Fibroblast of skin of right quadriceps (primary cell): Measurements from ENCODE around the gene L3MBTL4.
"Not testable (repeated sequence)": the region's sequence is repeated elsewhere in the genome, so short reads cannot be mapped to it uniquely, and the experiment has no call there.

ENCODE experiments used
- DNase-seq: peaks from one replicate; pipeline ENCODE4 v3.0.0-alpha.2; 2013

The L3MBTL4 gene

DNA sequence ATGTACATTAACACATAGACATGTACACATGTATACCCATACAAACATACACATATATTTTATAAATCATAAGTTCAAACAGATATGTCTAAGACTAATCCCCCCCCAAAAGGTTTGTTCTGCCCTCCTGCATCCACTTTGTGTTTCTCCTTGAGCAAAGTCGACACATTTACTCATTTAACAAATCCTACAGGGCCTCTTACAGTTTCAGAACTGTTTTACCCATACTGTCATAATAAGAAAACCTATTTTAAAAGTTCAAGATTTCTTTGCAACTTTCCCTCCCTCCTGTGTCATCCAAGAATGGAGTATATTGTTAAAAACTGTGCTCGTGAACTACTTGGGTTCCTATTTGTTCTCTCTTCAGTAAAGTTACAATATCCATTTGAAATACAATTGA, 166.7 kb downstream of the L3MBTL4 start:
- DNase-seq, result no peak

DNA sequence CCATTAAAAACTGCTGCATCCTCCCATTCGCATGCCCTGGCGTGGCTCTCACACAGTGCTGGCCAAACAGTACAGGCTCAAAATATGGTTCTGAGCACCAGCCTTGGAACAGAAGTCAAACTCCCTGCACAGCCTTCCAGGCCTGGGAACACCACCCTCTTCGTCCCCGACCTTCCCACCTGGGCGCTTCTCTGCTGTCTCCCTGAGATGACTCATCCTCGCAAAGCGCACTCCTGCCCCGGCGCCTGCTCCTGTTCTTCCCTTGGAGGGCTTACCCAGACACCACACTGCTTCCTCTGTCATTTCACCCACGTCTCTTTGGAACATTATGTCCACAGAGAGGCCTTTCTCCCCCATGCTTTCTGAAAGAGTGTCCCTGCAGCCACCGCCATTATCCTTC, 172.7 kb downstream of the L3MBTL4 start:
- no peak for DNase-seq

DNA sequence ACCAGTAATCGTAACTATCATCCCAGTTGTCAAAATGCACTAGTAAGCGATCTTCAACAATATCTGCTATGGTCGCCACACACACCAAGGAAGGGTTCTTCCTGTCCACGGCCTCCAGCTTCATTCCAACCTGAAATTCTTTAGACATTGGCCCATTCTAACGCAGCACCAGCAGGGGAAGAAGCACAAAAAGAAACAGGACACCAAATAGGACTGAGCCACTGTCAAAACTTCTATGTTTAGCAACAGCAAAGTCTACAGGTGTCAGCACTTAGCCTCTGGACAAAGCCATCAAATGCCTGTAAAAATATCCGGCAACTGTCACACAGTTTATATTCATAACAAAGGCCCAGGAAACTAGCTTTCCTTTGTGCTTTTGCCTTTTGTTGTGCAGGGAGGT, 175.0 kb downstream of the L3MBTL4 start:
- DNase-seq, result no peak

DNA sequence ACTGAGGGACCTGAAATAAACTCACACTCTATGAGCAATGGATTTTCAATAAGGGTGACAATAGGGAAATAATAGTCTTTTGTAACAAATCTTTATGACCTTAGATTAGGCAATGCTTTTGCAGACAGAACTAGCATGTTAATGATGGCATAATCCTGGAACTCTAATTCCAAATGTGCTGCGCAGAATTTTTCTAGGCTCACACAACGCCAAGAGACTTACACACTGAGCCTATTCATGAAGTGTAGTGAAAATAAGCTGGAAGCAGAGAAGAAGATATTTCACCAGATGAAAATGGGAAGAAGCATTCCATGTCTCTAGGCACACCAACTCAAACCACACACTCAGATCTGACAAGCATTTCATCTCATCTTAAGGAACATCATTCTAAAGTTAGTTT, 178.5 kb downstream of the L3MBTL4 start:
- DNase-seq, result no peak

DNA sequence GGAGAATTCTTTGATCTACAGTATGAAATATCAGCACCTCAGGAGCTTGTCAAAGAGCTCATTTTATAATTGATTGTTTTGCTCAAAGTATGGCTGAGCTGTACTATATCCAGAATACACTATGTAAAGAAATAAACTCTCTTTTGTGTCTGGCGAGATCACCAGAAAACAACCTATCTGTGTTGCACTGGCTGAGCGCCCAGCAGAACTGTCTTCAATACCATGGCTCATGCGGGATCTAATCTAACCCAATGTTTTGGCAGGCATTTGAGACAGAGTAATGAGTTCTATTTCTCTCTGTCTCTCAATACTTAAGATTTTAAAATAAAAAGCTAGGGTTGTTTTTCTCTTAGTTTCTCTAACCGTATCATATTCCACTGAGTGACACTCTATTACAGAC, 192.4 kb downstream of the L3MBTL4 start:
- DNase-seq, result no peak

DNA sequence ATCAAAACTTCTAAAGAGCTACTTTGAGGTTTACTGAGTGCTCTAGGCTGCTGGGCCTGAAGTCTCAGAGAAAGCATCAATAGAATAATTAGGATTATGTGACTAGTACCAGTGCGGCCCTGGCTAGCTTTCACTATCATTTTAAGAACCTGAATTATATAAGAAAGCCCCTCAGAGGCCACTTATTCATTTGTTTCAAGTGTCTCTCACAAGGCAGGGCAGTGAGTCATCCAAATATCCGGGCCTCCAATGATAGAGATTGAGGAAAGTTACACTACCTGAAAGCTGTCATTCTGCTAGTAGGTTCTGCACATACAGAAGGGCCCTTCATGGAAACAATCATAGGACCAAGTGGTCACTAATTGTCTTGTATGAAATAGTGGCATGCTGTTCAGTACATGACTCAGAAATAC, 193.1 kb downstream of the L3MBTL4 start:
- DNase-seq, result no peak

DNA sequence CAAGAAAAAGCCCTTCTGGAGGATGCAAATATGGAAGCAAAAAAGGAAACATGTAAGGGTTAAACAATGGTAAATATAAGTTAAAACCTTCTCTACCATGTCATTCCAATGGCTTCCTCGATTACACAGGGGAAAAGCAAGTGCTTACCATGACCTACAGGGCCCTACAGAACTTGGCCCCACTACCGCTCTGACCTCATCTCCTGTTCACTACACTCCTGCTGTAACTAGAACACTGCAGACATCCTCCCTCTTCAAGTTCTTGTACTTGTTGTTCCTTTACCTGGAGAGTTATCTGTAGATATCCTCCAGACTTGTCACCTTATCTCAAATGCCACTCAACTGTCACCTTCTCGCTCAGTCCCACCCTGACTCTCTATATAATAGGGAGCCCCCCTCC, 194.6 kb downstream of the L3MBTL4 start:
- no peak for DNase-seq

DNA sequence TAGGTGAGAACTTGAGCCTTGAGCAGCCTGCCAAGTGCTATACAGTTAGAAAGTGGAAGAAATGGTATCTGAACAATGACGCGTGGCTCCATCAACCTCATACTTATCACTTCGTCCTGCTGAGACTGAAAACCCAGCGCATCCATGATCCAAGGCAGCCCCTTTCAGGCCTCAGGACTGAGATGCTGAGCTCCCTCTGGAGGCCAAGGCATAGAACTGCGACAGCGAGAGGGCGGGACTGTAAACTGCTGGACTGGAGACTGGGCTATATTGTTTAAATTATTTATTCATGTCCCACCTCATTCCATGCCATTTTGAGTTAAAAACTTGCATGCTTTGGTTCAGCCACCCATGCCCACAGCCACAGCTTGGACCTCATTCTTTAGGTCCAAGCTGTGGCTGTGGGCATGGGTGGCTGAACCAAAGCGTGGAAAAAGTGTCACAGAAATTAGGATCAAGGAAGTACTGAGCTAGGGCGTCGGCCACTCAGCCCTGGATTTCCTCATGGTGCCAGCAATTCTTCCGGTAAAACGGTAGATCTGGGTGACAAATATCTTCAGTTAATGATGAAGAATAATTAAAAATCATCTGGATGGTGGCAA, 195.5 kb downstream of the L3MBTL4 start:
- DNase-seq, result peak; percentile 63

DNA sequence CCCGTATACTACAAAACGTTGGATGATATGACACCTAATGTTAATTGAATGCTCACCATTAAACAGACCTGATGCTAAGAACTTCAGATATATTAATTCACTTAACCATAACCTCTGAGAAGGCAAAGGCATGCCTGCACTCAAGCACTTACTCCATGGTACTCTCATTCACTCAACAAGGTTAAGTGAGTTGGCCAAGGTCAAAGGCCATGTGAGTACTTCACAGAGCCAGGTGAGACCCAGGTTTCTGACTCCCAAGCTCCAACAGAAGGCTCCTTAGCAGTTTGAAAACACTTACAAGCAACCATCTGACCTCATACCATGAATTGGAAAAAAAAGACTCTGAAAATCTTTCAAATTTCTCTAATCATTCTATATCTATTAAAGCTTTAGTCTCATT, 198.8 kb downstream of the L3MBTL4 start:
- DNase-seq, result no peak

DNA sequence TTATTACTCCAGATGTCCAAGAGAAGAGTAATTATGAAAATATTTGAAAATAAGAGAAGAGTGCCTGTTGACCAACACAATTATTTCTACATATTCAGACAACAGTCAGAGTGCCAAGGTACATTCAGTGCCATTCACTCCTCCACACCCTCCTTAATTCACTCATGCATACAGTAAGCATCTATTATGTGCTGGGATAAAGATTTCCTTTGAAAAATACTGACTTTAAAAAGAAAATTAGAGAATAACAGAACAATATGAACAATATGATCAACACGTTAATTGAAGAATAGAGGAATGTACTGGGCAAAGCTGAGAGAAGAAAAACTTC, 203.6 kb downstream of the L3MBTL4 start:
- DNase-seq, result no peak

DNA sequence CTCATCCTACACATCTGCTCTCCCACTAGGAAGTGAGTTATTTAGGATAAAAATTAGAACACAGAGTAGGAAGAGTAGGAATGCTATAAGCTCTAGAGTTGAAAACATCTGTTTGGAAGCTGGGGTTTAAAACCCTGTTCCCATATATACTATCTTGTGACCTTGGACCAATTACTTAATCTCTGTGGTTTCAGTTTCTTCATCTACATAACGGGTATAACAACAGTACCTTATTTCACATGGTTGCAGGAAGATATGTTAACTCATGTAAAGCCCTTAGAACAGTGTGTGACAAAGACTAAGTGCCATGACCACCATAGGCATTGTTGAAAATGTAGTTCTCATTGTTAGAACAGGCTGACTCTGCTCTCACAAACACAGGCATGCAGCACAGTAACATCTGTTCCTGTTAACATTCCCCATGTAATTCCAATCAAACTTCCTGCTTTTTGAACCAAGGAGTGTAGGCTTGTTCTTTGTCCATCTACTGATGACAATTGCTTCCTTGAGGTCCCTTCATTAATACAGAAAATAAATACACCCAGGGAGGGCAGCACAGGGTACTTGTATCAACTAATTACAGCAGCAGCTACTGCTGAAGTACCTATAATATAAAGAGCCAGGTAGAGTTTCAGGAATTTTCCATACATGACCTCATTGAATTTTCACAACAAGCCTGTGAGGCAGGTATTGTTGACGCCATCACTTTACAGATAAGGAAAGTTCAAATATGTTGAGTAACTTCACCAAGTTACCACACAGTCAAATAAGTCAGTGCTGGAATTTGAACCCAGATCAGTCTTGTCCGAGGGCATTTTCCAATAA, 204.2 kb downstream of the L3MBTL4 start:
- DNase-seq, result no peak

DNA sequence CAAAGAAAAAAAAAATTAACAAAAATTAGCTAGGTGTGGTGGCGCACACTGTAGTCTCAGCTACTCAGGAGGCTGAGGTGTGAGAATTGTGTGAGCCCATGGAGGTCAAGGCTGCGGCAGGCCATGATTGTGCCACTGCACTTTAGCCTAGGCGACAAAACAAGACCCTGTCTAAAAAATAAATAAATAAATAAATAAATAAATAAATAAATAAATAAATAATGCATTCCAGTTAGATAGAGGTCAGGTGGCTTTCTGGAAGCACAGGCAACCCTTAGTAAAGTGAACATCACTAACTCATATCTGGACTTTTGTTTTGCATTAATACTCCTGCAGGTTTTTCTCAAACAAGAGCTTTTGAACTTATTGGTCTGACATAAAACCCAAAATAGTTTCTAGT, 206.8 kb downstream of the L3MBTL4 start:
- DNase-seq, result no peak

DNA sequence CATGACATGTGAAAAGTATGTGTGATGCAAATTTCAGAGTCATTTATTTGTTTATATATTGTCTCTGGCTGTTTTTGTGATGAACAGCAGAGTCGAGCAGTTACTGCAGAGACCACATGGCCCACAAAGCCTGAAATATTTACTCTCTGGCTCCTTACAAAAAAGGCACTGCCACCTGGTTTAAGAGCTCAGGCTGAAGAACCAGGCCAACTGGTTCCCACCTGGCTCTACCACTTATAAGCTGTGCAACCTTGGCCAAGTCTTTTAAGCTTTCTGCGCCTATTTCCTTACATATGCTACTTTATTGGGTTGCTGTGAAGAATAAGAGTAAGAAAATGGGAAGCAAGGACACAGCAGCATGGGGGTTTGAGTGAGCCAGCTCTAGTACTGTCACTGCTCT, 207.6 kb downstream of the L3MBTL4 start:
- DNase-seq, result no peak

DNA sequence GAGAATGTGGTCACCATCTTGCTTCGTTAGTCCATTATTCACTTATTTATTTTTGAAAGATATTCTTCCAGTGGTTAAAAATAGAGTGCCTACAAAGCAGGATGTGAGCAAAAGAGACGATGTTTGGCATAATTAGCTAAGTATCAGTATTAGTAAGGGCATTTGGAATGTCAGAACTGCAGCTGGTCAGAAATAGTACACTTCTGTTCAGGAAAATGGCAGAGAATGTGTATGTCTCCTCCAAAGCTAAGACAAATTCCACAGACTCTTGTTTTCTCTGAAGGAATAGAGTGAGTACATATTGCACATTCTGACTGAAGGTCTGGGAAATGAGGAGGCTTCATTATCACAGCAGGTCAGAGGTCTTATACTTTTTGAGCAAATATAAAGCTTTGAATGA, 209.0 kb downstream of the L3MBTL4 start:
- DNase-seq, result peak; percentile 21

DNA sequence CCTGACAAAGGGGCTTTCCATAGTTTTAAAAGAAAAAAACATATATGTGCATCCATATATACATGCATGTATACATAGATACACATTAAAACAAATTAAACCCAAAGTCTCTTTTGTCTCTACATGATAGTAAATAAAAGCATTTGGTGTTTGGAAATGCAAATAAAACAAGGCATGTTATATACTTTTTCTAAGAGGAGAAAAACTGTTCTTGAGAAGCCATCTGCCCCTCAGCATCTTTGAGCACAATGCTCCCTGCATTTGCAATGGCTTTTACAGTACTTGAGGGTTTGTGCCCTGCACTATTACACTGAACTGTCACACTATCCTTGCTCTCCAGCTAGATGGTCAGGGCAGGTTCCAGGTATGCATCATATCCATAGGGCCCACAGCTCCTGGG, 210.2 kb downstream of the L3MBTL4 start:
- no peak for DNase-seq

DNA sequence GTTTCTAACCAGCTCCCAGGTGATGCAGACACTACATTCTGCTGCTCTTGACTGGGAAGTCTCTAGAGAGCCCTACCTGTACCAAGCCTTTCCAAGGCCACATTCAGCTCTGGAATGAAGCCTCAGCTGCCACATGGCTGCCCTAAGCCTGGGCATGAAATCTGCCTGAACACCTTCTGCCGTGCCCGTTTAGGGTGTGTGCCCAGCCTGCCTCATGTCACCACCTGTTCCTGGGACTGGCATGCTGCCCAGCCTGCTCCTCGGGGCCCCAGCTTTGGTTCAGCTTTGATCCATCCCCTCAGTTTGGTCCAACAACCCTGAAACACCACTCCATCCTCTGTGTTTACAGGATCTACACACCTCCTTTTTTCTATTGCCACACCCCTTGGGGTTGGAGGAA, 210.9 kb downstream of the L3MBTL4 start:
- DNase-seq, result no peak

DNA sequence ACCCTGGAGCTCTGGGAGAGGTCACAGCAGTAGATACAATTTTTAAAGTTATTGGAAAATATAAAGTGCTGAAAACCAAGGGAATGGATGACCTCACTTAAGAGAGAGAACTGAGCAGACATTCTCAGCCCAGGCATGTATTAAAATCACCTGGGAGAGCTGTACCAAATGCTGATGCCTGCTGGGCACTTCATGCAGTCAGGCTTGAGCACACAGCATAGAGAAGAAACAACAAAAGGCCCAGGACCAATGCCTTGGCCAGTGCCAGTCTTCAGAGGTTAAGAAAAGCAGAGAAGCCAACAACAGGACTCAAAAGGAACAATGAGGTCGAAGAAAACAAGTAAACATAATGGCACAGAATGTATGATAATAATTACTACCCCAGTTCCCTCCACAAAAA, 211.8 kb downstream of the L3MBTL4 start:
- no peak for DNase-seq

DNA sequence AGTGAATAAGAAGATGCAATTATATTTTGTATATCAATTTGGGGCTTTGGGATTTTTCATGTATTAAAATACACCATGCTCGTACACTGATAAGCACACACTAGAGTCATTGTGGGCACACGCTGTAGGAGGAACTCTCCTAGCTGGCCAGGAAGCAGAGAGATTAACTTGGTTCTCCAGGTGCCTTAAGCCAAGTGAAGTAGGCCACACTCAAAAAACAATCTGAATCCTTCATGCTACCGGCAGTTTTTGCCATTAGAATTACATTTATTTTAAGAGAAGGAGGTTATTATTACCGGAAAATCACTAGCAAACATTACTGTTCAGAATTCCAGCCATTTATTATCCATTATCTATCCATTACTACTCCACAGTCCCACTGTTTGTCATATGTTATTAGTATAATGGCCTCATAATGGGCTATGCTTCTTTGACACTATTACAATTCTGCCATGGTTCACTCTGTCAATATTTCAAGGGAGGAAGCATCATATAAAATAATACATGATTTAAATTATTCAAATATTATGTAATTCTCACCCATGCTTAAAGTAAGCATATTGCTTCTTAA, 214.4 kb downstream of the L3MBTL4 start:
- DNase-seq, result no peak

DNA sequence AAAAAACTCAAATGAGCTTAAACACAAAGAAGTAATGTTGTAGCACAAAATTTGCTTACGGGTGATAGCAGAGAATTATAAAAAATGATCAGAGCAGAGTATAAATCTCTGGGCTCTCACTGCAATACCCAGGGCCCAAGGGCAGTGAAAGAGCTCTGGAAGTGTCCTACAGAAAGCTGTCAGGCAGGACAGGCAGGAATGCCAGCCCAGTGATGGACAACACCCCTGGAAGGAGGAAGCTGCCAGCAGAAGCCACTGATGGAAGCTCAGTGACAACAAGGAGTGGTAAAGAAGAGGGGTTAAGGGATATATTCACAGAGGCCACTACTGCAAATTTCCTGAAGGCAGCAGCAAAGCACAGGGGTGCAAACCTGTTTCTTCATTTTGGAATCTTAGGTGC, 214.9 kb downstream of the L3MBTL4 start:
- DNase-seq, result no peak

DNA sequence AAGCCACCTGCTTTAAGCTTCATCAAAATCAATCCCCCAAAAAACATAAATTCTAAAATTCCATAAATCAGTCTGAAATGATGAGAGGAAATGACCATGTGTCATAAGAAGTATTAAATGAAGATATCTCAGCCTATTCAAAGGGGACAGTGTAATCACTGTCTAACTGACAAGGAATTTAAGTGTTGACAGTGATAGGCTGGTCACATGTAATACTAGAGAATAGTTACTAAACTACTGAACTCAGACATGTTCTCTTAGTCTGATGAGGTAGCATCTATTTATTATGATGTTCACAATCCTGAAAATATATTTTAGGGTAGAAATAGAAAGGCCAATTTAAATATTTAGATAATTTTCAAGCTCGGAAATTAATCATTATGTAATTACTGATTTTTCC, 216.1 kb downstream of the L3MBTL4 start:
- DNase-seq, result no peak

DNA sequence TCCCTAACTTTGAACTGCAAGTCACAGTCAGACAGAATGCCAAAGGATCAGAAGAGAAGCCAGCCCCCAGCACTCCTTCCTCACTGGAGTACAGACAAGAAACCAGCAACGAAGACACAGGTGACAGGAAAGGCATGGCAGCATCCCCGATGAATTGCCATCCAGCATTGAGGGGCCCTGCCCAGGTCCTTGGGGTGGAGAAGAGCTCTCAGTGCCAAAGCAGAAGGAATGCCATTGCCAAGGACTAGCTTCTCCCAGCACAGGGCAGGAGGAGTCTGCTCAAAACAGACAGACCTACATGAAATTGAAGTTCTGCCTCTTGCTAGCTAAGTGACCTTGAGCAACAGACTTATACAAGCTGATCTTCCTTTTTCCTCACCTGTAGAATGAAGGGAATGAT, 220.1 kb downstream of the L3MBTL4 start:
- DNase-seq, result no peak

DNA sequence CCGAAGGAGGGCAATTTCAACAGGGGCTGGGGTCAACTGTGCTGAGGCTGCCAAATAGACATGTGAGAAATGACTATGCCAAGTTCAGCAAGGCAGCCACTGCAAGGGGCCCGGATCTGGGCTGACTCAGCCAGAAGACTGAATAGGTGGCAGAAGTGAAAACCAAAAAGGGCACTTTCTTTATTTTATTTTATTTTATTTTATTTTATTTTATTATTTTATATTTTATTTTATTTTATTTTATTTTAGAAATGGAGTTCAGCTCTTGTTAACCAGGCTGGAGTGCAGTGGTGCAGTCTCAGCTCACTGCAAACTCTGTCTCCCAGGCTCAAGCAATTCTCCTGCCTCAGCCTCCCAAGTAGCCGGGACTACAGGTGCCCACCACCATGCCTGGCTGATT, 228.9 kb downstream of the L3MBTL4 start:
- not testable (repeated sequence) for DNase-seq

DNA sequence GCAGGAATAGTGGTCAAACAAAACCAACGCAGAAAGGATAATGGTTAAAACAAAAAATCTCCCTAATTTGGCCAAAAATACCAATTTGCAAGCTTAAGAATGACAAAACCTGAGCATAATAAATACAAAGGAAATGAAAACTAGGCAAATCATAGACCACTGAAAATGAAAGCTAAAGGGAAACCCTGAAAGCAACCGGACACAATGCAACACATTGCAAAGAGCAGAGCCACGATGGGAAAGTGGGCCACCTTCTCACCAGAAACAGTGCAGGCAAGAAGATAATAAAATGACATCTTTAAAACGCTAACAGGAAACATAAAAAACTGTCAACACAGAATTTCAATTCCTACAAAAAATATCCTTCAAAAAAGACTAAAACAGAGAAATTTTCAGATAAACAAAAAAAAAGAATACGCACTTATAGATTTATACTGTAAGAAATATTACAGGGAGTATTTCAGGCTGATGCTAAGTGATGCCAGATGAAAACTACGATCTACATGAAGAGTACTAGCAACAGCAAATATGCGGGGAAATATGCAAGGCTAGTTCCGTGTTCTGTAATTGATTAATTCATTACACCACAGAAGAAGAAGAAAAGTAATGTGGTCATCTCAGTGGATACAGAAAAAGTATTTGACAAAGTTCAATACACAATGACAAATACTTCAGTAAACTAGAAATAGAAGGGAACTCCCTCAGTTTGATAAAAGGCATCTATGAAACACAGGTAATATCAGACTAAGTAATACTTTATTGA, 239.5 kb downstream of the L3MBTL4 start:
- DNase-seq, result no peak

DNA sequence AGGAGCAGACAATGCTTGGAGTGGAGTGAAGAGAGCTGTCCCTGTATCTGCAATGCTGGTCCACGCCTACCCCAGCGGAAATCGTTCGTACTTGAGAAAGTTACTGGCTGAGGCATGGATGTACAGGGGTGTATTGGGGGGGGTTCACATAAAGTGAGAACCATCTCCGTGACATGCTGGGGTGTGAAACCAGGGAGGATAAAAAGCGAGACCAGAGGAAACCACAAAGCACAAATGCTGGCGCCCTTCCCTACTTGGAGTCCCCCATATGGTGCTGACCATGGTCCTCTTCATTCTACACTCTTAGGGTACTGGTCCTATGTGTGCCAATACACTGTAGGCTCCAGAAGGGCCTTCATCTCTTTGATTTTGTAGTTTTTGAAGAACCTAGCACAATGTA, 244.1 kb downstream of the L3MBTL4 start:
- no peak for DNase-seq
